Activated T-cell treated with anti-CD3 and anti-CD28 coated beads, Interleukin-2, amount 50 U/mL, for 72 hours (primary cell): ENCODE results near the gene NEU1. TPM values are rescaled to one million over a fixed set of nuclear protein-coding genes. Genes with fewer than 3 reads are reported as not detected.
"Not testable (repeated sequence)": the region's sequence is repeated elsewhere in the genome, so short reads cannot be mapped to it uniquely, and the experiment has no call there.

Experiments
- ATAC-seq, 2 donors: fragments of 150-1000 bp; cut with Tn5 transposase; replicated peaks in 1 of 2; 2 replicates each; pipeline ENCODE4 v1.10.0; 2021; ENCODE audit warnings: moderate library complexity in 2 of 2, mild to moderate bottlenecking in 1 of 2
- DNase-seq, 2 donors: peaks; one replicate each; pipeline ENCODE4 v3.0.0; 2021 to 2022; ENCODE audit warnings: mixed read lengths in 1 of 2
- H3K27ac Mint-ChIP-seq: one replicate; pipeline ENCODE4 v1.8.0; 2022; ENCODE audit warnings: mild to moderate bottlenecking, moderate library complexity, mixed read lengths
- H3K27me3 Mint-ChIP-seq: one replicate; pipeline ENCODE4 v1.8.0; 2022; ENCODE audit warnings: low read depth, mixed read lengths
- H3K36me3 Mint-ChIP-seq, 2 donors: one replicate each; pipeline ENCODE4 v1.8.0; 2022; ENCODE audit warnings: mixed read lengths in 2 of 2, mild to moderate bottlenecking in 1 of 2; ENCODE audit not compliant: insufficient read depth in 2 of 2
- H3K4me1 Mint-ChIP-seq: one replicate; pipeline ENCODE4 v1.8.0; 2022; ENCODE audit warnings: low read depth, mixed read lengths
- H3K4me3 Mint-ChIP-seq, 2 donors: one replicate each; pipeline ENCODE4 v1.8.0; 2022; ENCODE audit warnings: mild to moderate bottlenecking in 2 of 2, mixed read lengths in 2 of 2, moderate library complexity in 2 of 2
- H3K9me3 Mint-ChIP-seq, 2 donors: one replicate each; pipeline ENCODE4 v1.8.0; 2022; ENCODE audit warnings: mixed read lengths in 2 of 2
- total RNA-seq, 2 donors: library from RNA; stranded (reverse); gene quantifications; one replicate each; pipeline ENCODE4 v1.2.3, GENCODE V29; 2022

Gene NEU1
- total RNA-seq, result 10 to 100 TPM; 24.0 to 27.1 TPM

DNA sequence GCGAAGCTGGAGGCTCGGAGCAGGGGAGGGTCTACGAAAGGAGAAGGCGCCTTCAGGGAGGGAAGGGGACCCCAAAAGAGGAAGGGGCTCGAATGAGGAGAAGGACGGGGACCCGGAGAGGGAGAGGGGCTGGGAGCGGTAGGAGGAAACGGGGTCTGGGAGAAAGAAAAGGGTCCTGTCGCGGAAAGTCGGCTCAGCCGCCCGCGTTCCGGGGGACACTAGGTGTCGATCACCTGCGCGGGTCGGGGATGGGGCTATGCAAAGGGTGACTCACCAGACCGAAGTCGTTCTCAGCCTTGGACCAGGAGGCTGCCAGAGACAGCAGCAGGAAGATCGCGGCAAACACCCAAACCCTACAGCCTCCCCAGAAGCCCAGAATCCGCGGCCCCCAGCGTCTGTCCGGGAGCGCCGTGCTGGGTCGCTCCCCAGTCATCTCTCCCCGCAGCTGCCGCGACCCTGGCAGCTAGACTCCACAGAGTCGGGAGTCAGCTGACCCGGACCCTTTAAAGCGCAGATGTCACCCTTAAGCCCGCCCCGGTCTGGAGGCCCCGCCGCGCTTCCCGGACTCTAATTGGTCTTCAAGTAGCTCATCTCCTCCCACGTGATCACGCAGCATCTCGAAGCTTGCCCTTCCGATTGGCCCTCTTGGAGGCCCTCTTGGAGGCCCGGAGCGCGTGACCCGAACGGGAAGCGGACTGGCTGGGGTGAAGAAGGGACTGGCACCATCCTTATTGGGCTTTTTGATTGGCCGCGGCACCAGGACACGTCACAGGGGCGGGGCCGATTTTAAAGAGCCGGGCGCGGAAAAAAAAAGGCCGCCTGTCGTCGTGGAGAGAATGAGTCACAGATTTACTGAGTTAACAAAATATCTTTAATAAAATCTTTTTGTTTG is at the start of gene NEU1:
Gene NEU1 (minus strand): TSS at position 478 of the 892 bp plus-strand sequence. CDS start 45 bp downstream, at position 433.
- H3K27me3 Mint-ChIP-seq, result no peaks in the 10 kb centered on the region
- no peaks in the 10 kb centered on the region for H3K9me3 Mint-ChIP-seq
- H3K4me3 Mint-ChIP-seq, result peak within 1 kb of the TSS; percentile 99
- DNase-seq (peak; percentile 98 to 100), ATAC-seq (peak; percentile 95)
- peaks cover 0 to 3% of the 10 kb centered on the region in 2 donors for H3K36me3 Mint-ChIP-seq
- peak within 1 kb of the TSS; percentile 96 for H3K27ac Mint-ChIP-seq
- peaks cover 34% of the 10 kb centered on the region for H3K4me1 Mint-ChIP-seq

DNA sequence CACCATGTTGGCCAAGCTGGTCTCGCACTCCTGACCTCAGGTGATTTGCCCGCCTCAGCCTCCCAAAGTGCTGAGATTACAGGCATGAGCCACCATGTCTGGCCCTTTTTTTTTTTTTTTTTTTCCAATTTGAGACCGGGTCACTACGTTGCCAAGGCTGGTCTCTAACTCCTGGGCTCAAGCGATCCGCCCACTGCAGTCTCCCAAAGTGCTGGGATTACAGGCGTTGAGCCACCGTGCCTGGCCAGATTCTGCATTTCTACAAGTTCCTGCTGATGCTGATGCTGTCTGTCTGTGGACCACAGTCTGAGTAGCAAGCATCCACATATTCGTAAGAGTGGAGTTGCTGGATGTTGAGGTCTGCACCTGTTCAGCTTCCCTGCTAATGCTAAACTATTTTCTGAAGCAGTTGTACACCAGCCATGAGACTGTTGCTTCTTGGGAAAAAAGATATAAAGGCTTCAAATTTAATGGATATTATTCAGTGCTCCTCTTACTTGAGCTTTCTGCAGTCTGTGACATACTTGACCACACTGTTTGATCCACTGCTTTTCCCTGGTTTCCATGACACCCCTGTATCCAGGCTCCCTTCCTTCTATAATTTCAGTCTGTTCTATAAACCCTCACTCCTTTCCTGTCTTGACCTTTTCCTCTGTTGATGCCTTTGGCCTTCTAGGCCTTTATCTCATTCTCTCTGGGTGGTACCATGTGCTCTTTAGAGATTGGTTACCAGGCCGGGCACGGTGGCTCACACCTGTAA is 49.4 kb upstream of the NEU1 start:
- H3K27me3 Mint-ChIP-seq, result peaks cover 9% of the 10 kb centered on the region
- DNase-seq (no peak), ATAC-seq (no peak)
- peak overlapping the region in 1 of 2 donors; percentile 22 for H3K4me3 Mint-ChIP-seq
- no peaks in the 10 kb centered on the region for H3K36me3 Mint-ChIP-seq
- peaks cover 31% of the 10 kb centered on the region for H3K4me1 Mint-ChIP-seq
- H3K9me3 Mint-ChIP-seq, result no peaks in the 10 kb centered on the region
- H3K27ac Mint-ChIP-seq, result no peak overlapping the region

DNA sequence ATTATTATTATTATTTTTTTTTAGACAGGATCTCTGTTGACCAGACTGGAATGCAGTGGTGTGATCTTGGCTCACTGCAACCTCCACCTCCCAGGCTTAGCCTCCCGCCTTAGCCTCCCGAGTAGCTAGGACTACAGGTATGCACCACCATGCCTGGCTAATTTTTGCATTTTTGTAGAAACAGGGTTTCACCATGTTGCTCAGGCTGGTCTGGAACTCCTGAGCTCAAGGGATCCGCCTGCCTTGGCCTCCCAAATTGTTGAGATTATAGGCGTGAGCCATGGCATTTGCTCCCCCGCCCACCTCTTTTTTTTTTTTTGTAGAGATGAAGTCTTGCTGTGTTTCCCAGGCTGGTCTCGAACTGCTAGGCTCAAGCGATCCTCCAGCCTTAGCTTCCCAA is 46.7 kb upstream of the NEU1 start:
- H3K27me3 Mint-ChIP-seq, H3K27ac Mint-ChIP-seq, H3K4me3 Mint-ChIP-seq, DNase-seq, H3K9me3 Mint-ChIP-seq, ATAC-seq, H3K36me3 Mint-ChIP-seq: not testable (repeated sequence)
- peaks cover 31% of the 10 kb centered on the region for H3K4me1 Mint-ChIP-seq

DNA sequence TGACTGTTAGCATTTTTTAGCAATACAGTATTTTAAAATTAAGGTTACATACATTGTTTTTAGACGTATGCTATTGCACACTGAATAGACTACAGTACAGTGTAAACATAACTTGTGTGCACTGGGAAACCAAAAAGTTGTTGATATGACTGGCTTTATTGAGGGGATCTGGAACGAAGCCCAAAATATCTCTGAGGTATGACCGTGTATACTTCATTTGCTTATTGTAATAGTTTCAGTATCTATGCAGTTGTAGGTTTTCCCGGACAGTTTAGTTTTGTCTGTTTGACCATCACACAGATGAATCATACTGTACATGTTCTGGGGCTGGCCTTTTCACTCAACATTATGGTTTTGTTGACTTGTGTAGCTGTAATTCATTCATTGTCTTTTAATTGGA is 46.2 kb upstream of the NEU1 start:
- peak; percentile 83 to 87 for ATAC-seq

DNA sequence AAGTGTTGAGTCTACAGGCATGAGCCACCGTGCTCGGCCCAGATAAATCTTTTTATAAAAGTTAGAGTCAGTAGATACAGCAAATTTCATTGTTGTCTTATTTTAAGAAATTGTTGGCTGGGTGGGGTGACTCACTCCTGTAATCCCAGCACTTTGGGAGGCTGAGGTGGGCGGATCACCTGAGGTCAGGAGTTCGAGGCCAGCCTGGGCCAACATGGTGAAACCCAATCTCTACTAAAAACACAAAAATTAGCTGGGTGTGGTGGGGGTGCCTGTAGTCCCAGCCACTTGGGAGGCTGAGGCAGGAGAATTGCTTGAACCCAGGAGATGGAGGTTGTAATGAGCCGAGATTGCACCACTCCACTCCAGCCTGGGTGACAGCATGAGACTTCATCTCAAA is 45.6 kb upstream of the NEU1 start:
- Mint-ChIP-seq H3K4me1 (peaks cover 31% of the 10 kb centered on the region), H3K4me3 (peak overlapping the region in 1 of 2 donors; percentile 55), H3K27ac (peak overlapping the region; percentile 73)
- not testable (repeated sequence) for ATAC-seq, H3K9me3 Mint-ChIP-seq, H3K27me3 Mint-ChIP-seq, H3K36me3 Mint-ChIP-seq, DNase-seq

More for the DNA sequence above, 46.2 kb upstream of the NEU1 start:
- Mint-ChIP-seq H3K4me3 (peak overlapping the region in 1 of 2 donors; percentile 62), H3K4me1 (peaks cover 31% of the 10 kb centered on the region), H3K36me3 (no peaks in the 10 kb centered on the region), H3K27me3 (peaks cover 9% of the 10 kb centered on the region), H3K9me3 (no peaks in the 10 kb centered on the region), H3K27ac (peak overlapping the region; percentile 73)
- DNase-seq, result no peak

DNA sequence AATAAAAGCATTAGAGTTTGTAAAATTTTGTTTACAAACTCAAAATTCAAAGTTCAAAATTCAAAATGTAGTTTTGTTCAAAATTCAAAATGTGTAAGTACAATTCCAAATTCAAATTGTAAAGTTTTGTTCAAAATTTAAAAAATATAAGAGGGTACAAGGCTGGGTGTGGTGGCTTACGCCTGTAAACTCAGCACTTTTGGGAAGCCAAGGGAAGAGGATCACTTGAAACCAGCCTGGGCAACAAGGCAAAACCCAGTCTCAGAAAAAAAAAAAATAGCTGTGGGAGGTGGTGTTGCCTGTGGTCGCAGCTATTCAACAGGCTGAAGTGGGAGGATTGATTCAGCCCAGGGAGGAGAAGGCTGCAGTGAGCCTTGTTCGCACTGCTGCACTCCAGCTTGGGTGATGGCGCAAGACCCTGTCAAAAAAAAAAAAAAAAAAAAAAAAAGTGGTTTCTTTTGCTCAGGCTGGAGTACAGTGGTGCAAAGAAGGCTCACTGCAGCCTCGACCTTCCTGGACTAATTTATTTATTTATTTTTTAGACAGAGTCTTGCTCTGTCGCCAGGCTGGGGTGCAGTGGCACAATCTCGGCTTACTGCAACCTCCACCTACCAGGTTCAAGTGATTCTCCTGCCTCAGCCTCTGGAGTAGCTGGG is 44.7 kb upstream of the NEU1 start:
- Mint-ChIP-seq H3K27ac (no peak overlapping the region), H3K4me1 (peaks cover 38% of the 10 kb centered on the region), H3K27me3 (peaks cover 9% of the 10 kb centered on the region), H3K36me3 (no peaks in the 10 kb centered on the region), H3K9me3 (no peaks in the 10 kb centered on the region), H3K4me3 (no peak overlapping the region)
- DNase-seq (no peak), ATAC-seq (peak; percentile 21 to 27)

DNA sequence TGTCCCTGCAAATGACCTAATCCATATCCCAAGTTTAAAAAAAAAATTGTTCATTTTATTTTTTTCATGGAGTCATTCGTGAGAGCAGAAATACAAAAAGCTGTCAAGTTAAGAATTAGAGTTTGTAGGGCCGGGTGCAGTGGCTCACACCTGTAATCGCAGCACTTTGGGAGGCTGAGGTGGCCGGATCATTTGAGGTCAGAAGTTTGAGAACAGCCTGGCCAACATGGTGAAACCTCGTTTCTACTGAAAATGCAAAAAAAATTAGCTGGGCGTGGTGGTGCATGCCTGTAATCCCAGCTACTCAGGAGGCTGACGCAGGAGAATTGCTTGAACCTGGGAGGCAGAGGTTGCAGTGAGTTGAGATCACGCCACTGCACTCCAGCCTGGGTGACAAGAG is 44.1 kb upstream of the NEU1 start:
- not testable (repeated sequence) for H3K36me3 Mint-ChIP-seq, H3K27ac Mint-ChIP-seq, H3K4me3 Mint-ChIP-seq, DNase-seq, H3K27me3 Mint-ChIP-seq, ATAC-seq, H3K9me3 Mint-ChIP-seq
- H3K4me1 Mint-ChIP-seq, result peaks cover 33% of the 10 kb centered on the region

DNA sequence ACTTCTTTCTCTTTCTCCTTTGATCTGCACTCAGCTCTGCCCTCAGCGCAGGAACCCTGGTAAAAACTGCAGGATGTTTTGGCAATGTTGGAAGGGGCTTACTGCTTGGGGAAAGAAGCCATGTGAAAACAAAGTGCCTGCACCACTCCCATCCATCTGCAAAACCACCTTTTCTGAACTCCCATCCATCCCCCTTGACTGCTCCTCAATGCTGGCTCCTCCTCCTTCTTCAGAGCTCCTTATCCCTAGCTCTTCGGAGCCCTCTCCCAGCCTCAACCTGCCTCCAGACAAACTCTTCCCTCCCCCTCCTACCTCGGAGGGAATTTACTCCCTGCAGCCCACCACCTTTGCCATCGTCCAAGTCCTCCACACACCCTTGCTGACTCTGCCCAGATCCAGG is 43.5 kb upstream of the NEU1 start:
- Mint-ChIP-seq H3K9me3 (no peaks in the 10 kb centered on the region), H3K36me3 (no peaks in the 10 kb centered on the region), H3K4me3 (no peak overlapping the region), H3K27me3 (peaks cover 9% of the 10 kb centered on the region), H3K4me1 (peaks cover 27% of the 10 kb centered on the region), H3K27ac (no peak overlapping the region)
- ATAC-seq (no peak), DNase-seq (no peak)

DNA sequence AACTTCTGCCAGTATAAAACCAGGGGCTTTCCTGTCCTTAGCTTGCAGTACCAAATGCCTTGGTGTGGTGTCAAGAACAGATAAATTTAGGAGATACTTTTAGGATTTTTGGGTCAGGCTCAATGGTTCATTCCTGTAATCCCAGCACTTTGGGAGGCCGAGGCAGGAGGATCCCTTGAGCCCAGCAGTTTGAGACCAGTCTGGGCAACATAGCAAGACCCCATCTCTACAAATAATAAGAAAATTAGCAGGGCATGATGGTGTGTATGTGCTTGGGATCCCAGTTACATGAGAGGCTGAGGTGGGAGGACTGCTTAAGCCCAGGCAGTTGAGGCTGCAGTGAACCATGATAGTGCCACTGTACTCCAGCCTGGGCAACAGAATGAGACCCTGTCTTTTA is 42.4 kb upstream of the NEU1 start:
- Mint-ChIP-seq H3K27ac (no peak overlapping the region), H3K36me3 (no peaks in the 10 kb centered on the region), H3K4me3 (no peak overlapping the region), H3K27me3 (peaks cover 9% of the 10 kb centered on the region), H3K9me3 (no peaks in the 10 kb centered on the region), H3K4me1 (peaks cover 20% of the 10 kb centered on the region)
- ATAC-seq (no peak), DNase-seq (no peak)

DNA sequence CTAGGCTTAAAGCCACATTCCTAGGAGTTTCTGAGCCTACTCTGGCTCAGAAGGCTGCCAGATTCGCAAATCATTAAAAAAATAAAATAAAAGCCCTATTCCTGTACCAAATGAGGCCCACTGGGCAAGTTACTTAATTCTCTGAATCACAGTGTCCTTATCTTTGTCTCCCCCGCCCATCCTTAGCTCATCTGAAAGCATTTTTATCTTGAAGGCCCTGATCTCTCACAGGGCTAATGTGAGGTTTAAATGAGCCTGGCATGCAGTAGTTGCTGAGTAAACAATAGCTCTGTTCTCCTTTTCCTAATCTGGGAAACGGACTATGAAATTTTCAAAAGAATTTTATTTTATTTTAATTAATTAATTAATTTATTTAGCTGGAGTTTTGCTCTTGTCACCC is 41.3 kb upstream of the NEU1 start:
- ATAC-seq (no peak), DNase-seq (no peak)
- Mint-ChIP-seq H3K27ac (no peak overlapping the region), H3K4me1 (peaks cover 27% of the 10 kb centered on the region), H3K36me3 (no peaks in the 10 kb centered on the region), H3K9me3 (no peaks in the 10 kb centered on the region), H3K27me3 (peaks cover 9% of the 10 kb centered on the region), H3K4me3 (no peak overlapping the region)

DNA sequence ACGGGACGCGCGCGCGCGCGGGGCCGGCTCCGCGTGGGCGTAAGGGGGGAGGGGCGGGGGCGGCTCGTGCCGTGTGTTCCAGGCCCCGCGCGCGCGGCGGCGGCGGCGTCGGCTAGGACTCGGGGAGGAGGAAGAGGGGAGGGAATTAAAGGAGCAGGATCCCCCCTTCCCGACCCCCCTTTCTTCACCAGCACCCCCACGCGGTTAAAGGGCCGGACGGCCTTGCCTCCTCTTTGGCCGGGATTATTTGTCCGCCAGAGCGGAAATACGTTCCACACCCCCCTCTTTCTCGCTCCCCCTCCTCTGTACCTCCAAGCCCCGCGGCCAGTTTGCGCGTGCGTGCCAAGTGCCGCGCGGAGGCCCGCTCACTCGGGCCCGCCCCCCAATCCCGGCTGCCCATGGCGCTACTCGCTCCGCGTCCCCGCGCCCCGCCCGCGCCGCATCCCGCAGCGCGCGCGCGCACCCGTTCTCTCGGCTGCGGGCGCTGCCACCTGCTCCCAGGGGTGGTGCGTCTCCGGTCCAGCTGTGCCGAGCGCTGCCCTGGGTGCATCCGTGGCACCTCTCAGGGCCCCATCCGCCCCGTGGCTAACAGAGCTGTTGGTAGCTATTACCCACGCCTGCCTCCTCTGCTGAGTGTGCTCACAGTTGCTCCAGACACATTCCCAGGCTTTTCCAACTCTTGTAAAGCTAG is 39.5 kb upstream of the NEU1 start, which contains the start of gene ZBTB12:
Gene ZBTB12 (minus strand): TSS at position 134 of the 691 bp plus-strand sequence. CDS start 781 bp downstream, outside the sequence.
- H3K9me3 Mint-ChIP-seq, result no peaks in the 10 kb centered on the region
- H3K4me3 Mint-ChIP-seq, result peak within 1 kb of the TSS; percentile 76 to 86
- H3K27me3 Mint-ChIP-seq, result peaks cover 9% of the 10 kb centered on the region
- DNase-seq (peak; percentile 87 to 88), ATAC-seq (peak; percentile 68 to 72)
- H3K27ac Mint-ChIP-seq, result peak within 1 kb of the TSS; percentile 69
- H3K36me3 Mint-ChIP-seq, result peaks cover 0 to 1% of the 10 kb centered on the region in 2 donors
- H3K4me1 Mint-ChIP-seq, result peaks cover 32% of the 10 kb centered on the region

DNA sequence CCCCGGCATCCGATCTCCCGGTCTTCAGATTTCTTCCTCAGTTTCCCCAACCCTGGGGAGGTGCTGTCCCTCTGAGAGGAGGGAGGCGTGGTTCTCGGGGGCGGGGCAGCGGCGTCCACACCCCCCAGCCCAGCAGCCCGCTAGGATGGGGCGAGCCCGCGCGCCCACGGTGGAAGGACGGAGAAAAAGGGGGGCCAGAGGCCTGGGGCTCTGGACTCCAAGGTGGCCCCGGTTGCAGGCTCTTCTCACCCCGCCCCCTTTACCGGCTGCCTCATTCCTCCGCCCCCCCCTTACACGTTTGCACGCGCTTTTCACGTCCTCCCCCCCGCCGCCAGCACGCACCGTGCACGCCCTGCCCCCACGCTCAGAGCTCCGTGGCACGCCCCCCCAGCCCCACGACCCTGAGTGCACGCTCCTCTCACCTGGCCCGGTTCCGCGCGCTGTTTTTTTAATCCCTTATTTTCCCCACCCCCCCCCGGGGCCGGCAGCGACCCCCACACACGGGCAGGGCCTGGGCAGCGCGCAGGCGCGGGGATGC is 38.9 kb upstream of the NEU1 start:
- H3K4me3 Mint-ChIP-seq, result peak overlapping the region; percentile 74 to 78
- H3K9me3 Mint-ChIP-seq, result no peaks in the 10 kb centered on the region
- ATAC-seq, result peak; percentile 18 to 19

More for the DNA sequence above, 38.9 kb upstream of the NEU1 start:
- Mint-ChIP-seq H3K27ac (no peak overlapping the region), H3K4me1 (peaks cover 35% of the 10 kb centered on the region), H3K27me3 (peaks cover 7% of the 10 kb centered on the region), H3K36me3 (peaks cover 0 to 1% of the 10 kb centered on the region in 2 donors)
- peak; percentile 59 to 70 for DNase-seq
